ENCODE data around the gene MYH10.

Gene MYH10

DNA sequence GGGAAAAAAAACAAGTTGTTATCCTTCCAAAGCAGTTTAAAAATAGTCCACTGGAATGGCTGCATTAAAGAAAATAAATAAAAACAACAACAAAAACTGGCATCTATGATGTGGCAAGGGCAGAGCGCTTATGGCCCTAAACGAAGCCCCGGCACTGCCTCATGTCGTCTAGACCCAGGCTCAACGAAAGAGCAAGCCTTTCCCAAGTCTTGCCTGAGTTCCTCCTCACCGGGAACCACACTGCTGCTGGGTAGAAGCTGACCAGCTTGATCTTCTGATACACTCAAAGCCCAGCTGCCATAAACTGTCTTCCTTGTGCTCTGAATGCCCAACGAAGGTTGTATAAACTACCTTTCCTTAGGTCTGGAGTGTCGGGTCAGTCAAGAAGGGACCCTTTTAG is 157.9 kb downstream of the MYH10 start:
- DNase-seq, result no peak

DNA sequence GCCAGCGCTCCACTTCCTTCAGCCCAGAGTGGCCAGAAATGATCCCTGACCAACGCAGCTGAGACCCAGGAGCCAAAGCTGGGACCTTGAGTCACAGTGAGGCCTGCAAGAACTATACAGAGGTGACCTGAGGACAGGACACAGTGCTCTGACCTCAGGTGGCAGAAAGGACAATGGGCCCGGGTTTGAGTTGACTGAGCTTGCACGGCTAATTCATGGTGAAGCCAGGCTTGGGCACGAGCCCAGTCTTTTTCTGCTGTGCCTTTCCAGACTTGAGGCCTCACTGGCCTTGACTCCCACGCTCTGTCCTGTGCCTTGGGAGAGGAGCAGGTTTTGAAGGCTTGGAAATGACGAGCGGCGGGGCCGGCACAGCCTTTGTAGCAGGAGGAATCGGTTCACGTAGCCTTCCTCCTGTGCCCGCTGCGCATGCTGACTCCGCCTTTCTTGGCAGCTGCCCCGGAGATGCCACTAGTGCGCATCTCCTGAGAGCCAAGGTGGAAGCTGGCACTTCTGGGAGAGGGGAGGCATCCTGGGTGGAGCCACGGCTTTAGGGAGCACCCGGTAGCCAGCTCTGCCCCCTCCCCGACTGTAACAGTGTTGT is 160.0 kb downstream of the MYH10 start:
- no peak for DNase-seq

DNA sequence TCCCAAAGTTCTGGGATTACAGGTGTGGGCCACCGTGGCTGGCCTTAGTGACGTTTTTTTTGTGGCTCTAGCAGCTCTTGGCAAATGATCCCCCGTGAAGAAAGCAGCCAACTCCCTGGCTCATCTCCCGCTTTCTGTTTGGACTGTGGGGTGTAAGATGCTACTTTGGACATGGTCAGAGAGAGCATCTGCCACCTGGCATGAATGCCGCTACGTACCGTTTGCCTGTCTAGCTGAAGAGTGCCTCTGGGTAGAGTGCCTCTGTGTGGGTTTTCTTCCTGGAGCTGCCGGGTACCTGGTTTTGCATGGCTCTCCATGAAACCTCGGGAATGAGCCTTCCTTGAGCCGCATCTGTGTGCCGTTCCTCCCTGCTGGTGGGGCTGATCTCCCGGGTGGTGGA is 160.6 kb downstream of the MYH10 start:
- no peak for DNase-seq

DNA sequence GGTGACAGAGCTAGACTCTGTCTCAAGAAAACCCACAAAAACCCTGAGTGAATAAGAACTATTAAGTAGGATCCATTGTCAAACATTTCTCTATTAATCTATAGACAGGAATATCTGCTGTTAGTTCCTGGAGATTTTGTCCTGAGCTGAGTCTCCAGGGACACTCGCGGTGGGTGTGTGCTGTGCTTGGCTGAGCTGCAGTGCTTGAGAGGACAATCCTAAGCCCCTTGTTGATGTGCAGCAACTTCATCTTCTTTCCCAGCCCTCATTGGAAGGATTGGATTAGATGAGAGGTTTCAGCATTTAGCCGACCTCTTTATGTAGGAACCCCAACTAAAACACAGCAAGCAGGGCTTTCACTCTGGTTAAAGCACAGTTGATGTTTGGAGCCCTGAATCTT is 161.5 kb downstream of the MYH10 start:
- DNase-seq, result no peak

DNA sequence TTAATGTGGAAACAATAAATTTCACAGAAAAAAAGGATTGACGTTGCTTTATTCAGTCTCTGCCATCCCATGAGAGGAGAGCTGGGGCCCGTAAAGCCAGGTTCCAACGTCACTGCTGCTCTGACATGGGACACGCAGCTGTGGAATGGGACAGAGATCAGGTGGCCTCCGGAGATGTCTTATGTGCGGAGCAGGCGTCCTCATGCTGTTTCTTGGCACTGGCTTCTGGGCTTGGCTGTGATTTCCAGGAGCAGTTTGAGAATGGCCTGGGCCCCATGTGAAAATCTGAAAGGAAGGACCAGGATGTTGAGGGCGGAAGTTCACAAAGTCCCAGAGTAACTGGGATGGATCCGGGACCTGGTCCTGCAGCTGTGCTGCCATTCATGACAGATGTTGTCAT is 162.4 kb downstream of the MYH10 start:
- no peak for DNase-seq

DNA sequence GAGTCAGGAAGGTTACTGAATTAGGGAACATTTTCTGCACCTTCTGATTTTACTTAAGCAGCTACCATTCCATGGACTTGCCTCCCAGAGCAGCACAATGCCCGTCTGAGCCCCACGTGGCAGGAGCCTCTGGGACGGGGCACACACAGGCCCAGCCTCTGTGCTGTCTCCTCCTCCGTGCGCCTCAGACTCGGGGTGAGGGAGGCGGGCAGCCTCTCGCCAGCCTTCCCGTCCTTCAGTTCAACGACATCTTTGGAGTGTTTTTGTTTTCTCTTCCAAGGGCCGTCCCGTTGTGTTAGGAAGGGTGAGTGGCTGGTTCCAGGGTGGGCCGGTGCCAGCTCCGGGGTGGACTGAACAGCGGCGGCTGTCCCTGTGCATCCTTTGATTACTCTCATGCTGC is 163.0 kb downstream of the MYH10 start:
- DNase-seq, result no peak

DNA sequence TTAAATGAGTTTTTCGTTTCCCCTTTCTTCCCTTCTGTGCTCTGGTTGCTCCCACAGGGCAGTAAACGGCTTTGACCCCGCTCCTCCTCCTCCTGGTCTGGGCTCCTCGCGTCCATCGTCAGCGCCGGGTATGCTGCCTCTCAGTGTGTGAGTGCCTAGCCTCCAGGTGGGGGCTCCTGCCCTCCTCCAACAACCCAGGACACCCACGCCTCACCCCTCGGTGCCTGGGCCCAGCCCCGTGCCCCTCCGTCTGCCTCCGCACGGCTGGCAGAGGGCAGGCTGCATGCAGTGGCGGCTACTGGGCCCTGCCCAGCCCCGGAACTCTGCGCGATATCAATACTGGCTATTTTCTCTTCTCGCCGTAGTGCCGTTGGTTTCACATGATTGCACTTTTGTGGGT is 163.7 kb downstream of the MYH10 start:
- DNase-seq, result no peak

DNA sequence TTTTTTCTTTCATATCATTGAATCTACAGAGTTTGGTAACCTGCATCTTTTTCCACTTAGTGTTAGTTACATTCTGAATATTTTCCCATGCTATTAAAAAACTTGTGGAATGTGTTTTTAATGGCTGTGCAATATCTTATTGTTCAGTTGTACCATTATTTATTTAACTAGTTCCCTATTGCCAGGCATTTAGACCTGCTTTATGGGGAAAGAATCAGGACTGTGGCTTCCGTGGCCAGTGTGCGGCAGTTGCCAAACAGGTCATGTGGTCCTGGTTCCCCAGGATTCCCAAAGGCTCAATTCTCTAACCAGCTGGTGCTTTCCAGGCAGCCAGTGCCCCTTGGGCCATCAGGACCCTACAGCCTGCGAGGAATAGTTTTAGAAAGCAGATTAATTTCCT is 164.1 kb downstream of the MYH10 start:
- peak; percentile 53 for DNase-seq

DNA sequence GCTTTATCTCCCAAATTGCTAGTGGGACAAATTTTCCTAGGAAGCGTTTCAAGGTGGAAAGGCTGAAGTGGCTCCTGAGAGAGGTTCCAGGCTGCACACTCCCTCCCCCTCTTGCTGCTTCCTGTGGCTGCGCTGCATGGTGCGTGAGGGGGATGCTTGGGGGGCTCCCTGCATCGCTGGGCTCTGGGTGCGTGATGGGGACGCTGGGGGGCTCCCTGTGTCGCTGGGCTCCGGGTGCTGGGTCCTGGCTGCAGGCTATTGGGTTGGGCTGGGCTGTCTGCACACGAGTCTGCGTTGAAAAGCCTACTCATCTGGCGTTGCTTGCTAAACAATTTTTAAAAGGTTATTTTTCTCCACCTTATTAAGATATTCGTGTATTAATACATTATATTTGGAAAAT is 164.8 kb downstream of the MYH10 start:
- DNase-seq, result no peak

DNA sequence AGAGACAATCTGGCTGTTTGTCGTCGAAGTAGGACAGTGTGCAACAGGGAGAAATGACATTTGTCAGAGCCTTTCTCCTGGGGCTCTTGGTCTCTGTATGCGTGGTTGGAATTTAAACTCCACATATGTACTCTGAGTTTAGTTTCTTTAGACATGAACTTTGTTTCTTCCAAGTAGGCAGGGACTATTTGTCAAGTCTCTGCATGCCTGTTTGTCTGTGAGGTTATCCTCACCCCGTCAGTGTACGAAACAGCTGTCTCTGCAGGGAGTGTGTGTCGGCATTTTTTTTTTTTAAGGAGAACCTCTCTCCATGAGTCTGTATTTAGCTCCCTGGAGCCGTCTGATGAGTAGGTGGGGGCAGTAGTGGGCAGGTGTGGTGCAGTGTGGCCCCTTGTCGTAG is 165.2 kb downstream of the MYH10 start:
- no peak for DNase-seq

DNA sequence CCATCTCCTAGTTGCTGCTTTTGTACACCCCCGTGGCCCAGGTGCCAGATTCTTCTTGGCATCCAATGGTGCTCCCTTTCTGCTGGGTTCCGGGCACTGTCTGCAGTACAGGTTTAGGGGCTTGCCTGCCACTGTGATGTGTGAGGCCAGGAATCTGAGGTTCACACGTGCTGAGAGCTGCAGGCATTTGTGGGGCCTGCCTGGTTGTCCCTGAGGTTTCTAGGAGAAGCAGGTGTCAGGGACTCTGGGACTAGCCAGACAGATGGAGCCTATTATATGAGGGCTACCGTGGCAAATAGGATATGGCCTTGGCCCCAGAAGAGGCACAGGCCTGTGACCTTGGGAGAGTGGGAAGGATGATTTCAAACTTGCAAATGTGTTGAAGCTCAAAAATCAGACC is 165.6 kb downstream of the MYH10 start:
- no peak for DNase-seq

DNA sequence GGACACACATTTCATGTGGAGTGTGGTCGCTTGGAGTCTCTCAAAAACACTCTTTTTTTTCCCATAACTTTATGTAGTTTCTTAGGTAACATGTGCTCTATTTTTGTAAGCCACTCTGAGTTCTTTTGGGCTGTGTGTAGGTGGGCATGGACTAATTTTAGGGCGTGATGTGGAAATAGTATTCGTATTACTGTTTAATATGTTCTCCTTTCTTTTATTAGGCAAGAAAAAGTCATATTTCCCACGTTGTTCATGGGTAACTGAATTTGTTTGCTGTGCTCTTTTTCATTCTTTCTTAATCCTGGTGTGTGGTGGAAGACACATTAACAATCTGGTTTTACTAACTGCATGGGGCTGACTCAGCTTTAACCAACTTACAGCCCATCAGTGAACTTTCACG is 167.4 kb downstream of the MYH10 start:
- peak; percentile 15 for DNase-seq

DNA sequence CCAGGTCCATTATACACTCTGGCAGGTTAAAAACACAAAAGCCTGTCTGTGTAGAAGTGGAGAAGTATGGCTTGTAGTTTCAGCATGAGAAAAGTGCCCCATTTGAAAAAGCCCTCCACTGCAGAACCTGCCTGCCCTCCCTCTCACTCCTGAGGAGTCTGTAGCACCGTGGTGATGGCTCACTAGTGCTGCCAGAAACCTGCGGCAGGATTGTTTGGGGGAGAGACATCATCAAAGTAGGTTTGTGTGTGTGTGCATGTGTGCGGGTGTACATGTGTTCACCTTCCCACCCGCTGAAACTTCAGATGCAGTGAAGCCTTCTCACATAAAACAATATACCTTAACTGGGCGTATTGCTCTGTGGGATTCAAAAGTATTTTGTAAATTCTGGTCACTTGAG is 168.0 kb downstream of the MYH10 start:
- DNase-seq, result no peak

DNA sequence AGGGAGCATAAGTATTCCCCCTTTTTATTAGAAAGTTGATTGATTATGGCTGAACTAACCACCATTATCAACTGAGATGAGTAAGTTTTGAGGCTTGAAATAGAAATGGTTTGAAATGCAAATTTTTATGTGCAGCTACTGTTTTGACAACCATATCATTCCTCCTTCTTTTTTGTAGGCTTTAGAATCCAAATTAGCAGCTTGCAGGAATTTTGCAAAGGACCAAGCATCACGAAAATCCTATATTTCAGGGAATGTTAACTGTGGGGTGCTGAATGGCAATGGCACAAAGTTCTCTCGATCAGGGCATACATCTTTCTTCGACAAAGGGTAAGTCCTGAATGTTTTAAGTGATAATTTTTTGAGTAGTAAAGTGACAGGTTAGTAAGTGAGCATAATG is 170.7 kb downstream of the MYH10 start:
- DNase-seq, result no peak

DNA sequence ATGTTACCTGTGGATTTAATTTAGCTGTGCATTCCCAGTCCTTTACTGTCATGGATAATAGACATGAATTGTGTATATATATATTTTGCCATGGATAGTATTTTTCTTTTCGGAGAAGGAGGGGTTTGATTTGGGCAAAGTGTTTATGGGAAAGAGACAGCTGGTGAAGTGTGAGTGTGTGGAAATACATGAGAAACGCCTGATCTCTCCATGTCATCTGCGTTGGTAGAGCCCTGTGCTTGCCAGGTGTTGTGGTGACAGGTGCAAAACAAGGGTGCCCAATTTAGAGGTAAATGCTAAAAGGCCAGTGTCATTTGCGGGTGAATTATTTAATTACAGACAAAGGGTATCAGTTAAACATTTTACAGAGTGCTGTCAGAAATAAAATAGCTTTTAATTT is 171.4 kb downstream of the MYH10 start:
- DNase-seq, result no peak

DNA sequence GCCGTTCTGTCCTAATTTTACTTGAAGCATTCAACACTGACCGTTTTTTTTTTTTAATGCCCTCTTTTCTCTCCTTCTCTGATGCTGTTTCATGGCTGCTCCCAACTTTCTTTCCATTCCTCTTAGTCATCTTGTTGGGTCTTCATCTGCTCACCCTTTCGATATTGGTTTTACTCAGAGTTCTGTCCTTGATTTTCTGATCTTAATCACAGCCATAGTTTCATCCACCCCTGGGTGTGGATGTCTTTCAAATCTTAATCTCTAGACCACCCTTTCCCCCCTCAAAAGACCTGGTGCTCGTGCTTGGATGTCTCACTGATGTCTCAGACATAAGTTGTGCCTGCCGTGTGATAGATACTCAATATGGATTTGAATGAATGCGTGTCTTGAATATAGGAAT is 172.4 kb downstream of the MYH10 start:
- no peak for DNase-seq

DNA sequence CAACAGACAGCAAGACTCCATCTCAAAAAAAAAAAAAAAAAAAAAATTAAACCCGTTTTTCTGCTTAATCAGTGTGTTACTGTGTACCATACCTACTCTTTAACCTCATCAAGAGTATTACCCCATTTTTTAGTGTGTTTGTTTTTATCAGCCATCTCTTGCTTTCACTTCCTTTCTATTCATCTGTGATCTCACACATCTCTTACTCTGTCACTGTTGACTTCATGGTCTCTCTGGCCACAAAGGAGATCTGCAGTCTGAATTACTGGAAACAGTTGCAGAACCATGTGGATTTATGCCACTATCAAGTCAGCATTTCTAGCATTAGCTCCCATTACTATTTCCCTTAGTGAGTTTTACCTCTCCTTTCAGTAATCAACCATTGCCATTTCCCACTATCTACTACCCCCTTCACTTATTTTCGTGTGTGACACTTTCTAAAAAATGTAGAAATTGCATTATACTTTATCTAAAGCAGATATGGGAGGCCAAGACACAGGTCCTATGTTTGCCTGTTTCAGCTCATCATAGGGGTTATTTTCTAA is 174.8 kb downstream of the MYH10 start:
- no peak for DNase-seq

DNA sequence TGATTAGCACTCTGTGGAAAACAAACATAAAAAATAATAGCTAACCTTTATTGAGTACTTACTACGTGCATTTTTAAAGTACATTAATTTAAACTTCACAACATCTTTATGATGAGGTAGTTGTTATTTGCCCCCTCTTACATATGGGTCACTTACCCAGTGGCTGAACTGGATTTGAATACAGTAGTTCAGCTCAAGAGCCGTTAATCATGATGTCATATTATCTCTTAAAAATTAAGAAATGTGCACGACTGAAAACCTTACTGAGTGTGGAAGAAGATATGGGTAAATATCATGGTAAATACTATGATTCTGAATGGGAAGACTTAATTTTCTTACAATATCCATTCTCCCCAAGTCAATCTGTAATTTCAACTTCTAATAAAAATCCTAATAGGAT is 177.2 kb downstream of the MYH10 start:
- no peak for DNase-seq

DNA sequence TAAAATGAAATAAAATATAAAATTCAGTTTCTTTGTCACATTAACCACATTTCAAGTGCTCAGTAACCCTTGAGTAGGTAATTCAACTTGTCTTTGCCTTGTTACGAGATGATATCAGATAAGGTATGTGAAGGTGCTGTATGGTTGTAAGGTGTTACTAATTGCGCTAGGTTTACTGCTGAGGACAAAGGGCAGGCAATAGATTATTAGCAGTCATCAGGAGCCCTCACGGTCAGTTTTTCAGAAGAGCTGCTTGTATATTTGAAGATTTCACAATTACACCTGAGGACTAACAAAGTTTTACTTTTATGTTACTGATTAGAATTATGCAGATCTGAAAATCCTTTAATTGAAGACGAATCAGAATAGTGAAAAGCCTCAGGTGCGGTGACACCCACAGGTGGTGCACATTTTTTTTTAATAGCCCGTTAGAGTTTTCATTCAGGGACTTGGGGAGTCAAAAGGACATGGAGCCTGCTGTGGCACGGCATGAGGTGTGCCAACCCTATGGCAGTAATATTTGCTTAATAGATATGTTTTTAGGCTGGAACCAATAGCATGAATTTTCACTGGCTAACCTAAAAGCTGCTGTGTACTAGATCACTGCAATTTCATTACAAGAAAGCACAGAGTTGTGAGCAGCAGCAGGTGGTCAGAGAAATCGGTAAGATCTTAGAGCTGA is 178.5 kb downstream of the MYH10 start:
- no peak for DNase-seq

DNA sequence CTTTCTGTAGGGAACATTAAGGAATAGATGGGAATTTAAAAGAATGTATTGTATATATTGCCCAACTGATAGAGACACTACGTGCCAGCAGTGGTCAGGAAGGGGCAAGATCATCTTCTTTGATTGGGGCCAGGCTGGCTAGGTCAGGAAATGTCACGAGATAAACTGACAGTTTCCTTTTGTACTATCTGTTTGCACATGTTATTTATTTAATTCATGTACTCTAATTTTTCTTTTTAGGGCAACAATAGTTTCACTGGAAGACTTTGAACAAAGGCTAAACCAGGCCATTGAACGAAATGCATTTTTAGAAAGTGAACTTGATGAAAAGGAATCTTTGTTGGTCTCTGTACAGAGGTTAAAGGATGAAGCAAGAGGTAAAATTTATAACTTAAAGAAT is 182.2 kb downstream of the MYH10 start:
- no peak for DNase-seq

DNA sequence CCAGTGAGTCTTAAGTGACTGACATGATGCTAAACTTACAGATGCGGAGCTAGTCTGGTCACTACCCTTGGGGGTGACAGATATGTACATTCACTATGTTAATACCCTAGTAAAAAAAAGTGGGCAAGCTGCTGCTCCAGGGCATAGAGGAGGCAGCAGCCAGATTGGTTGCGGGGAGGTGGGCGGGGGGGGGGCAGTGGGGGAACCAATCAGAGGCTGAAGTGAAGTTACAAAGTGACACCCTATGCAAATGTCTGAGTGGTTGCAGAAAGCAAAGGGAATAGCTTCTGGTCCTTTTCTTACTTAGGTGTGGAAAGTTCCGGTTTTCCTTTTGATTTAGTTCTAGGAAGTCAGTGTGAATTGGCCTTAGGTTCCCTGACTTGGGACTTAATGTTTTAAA is 182.7 kb downstream of the MYH10 start:
- no peak for DNase-seq

DNA sequence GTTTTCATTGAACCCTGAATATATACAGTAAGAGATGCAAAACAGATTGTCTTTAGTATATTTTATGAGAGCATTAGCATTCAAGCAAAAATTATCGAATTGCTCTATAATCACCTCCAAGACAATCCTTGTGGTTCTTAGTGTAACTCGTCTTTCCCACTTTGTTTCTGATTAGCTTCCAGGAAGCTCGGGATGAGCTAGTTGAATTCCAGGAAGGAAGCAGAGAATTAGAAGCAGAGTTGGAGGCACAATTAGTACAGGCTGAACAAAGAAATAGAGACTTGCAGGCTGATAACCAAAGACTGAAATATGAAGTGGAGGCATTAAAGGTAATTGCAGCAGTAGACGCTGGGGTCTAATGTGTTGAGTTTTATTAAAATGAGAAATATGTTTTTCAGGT is 185.0 kb downstream of the MYH10 start:
- DNase-seq, result no peak

DNA sequence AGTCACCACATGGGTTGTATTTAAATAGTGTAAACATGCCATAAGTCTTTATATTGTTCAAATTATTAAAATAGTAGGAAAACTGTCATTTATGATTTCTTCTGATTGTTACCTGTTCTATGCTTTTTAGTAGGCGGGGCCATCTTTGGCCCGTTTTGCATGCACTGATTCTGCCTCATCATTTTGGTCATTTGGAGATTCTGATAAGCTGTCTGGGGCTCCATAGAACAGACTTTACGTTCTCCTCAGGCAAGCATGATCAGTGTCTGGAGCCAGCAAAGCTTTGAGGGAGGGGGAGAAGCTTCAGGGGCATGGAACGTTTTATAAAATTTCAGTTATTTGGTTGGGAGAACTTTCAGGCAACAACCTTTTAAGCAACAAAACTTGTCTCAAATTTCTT is 186.0 kb downstream of the MYH10 start:
- no peak for DNase-seq

DNA sequence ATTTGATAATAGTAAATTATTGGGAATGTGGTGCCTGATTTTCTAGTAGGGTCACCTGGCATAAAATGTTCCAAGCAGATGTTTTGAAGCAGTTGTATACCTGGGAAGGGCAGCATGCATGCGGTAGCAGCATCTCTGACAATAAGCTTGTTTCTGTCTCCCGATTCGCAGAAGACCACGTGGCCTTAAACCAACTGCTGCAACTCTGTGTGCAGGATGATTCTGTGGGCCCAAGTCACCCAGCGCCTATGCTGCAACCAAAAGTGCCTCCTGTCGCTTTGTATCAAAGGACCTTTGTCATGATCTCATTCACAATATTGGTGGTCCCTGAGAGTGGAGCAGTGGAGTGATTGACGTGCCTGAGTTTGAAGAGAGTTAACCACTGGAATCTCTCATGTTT is 186.8 kb downstream of the MYH10 start:
- DNase-seq, result no peak

DNA sequence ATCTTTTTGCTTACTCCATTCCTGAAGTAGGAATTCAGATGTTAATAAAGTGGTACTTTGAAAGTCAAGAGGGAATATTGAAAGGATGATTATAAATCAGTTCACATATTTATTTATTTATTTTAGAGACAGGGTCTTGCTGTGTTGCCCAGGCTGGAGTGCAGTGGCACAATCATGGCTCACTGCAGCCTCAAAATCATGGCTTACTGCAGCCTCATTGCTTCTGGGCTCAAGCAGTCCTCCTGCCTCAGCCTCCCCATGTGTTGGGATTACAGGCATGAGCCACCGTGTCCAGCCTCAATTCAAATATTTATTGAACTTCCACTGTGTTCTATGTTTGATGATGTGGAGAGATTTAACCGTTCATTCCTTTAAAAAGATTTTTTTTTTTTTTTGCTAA is 188.2 kb downstream of the MYH10 start:
- no peak for DNase-seq
